GM19099 (cell line): ENCODE data around the gene JPH2.

Experiments used
- POLR2A ChIP-seq: IDR thresholded peaks from 3 replicates; pipeline ENCODE4 v1.6.1; 2011; ENCODE audit warnings: low read depth; ENCODE audit not compliant: insufficient read length; ENCODE audit errors: extremely low read depth

The JPH2 gene

GRCh38 chr20:44073675-44074071 is 113.3 kb downstream of the JPH2 start:
- no peak for TF ChIP-seq POLR2A

- TF ChIP-seq POLR2A: no peak
These were observed 113.8 kb downstream of the JPH2 start for GRCh38 chr20:44073011-44073674.

- TF ChIP-seq POLR2A: no peak
These were observed 114.6 kb downstream of the JPH2 start for GRCh38 chr20:44072384-44072783.

- no peak for TF ChIP-seq POLR2A
These were observed 115.4 kb downstream of the JPH2 start for GRCh38 chr20:44071526-44072111.

- TF ChIP-seq POLR2A: no peak
These were observed 115.9 kb downstream of the JPH2 start for GRCh38 chr20:44071057-44071456.

GRCh38 chr20:44070139-44070900 is 116.7 kb downstream of the JPH2 start:
- TF ChIP-seq POLR2A: no peak

- TF ChIP-seq POLR2A: no peak
These were observed 117.6 kb downstream of the JPH2 start for GRCh38 chr20:44069203-44070011.

GRCh38 chr20:44068316-44069201 is 118.4 kb downstream of the JPH2 start:
- TF ChIP-seq POLR2A: no peak

GRCh38 chr20:44067650-44068081 is 119.3 kb downstream of the JPH2 start:
- no peak for TF ChIP-seq POLR2A

- no peak for TF ChIP-seq POLR2A
These were observed 120.1 kb downstream of the JPH2 start for GRCh38 chr20:44066645-44067606.

GRCh38 chr20:44065401-44066340 is 121.3 kb downstream of the JPH2 start:
- TF ChIP-seq POLR2A: no peak

- no peak for TF ChIP-seq POLR2A
These were observed 122.2 kb downstream of the JPH2 start for GRCh38 chr20:44064501-44065400.
